Cardiac muscle cell (in vitro differentiated cells and primary cell): ENCODE results near the gene SHISAL1. TPM values are rescaled to one million over a fixed set of nuclear protein-coding genes. Genes with fewer than 3 reads are reported as not detected.

ENCODE experiments used
- DNase-seq, 2 donors: peaks; one replicate each; pipeline versions ENCODE4 v3.0.0 to v3.0.0-alpha.2; 2010 to 2017; ENCODE audit warnings: low read depth in 1 of 2, low spot score in 1 of 2
- H3K27ac ChIP-seq: fragments of 200-600 bp; sonication (generic); 2 replicates; pipeline ENCODE4 v1.5.1; 2016
- H3K27me3 ChIP-seq: fragments of 200-600 bp; sonication (generic); 2 replicates; pipeline ENCODE4 v1.6.0; 2016; ENCODE audit warnings: control low read depth
- H3K36me3 ChIP-seq: fragments of 200-600 bp; sonication (generic); 2 replicates; pipeline ENCODE4 v1.5.1; 2016; ENCODE audit warnings: control low read depth
- H3K4me1 ChIP-seq: fragments of 200-600 bp; sonication (generic); 2 replicates; pipeline ENCODE4 v1.8.1; 2017; ENCODE audit warnings: low read depth, mild to moderate bottlenecking, mixed run types
- H3K4me3 ChIP-seq: fragments of 200-600 bp; sonication (generic); 2 replicates; pipeline ENCODE4 v1.5.1; 2016; ENCODE audit warnings: mild to moderate bottlenecking
- H3K9me3 ChIP-seq: fragments of 200-600 bp; sonication (generic); 2 replicates; pipeline ENCODE4 v1.5.1; 2017; ENCODE audit warnings: low read depth, mild to moderate bottlenecking, control low read depth
- polyA plus RNA-seq: library from polyadenylated mRNA; unstranded; fragments of >200 nt; fragmentation: Nextera tagmentation; extraction: Ambion mirVana; gene quantifications from 2 replicates; pipeline ENCODE4 v1.2.1, GENCODE V29; 2016
- total RNA-seq: library from RNA; depleted of rRNA; stranded (reverse); fragments of >200 nt; gene quantifications from 2 replicates; pipeline ENCODE4 v1.2.3, GENCODE V29; 2016
- TF ChIP-seq, protein P1 (sequence below): IDR thresholded peaks from 2 replicates; pipeline ENCODE4 v1.5.1; 2012; ENCODE audit warnings: low read depth, mild to moderate bottlenecking, low read length

SHISAL1 gene
- total and polyA plus RNA-seq, 2 experiments from 2014 or later: 0.40 to 2.8 TPM

DNA sequence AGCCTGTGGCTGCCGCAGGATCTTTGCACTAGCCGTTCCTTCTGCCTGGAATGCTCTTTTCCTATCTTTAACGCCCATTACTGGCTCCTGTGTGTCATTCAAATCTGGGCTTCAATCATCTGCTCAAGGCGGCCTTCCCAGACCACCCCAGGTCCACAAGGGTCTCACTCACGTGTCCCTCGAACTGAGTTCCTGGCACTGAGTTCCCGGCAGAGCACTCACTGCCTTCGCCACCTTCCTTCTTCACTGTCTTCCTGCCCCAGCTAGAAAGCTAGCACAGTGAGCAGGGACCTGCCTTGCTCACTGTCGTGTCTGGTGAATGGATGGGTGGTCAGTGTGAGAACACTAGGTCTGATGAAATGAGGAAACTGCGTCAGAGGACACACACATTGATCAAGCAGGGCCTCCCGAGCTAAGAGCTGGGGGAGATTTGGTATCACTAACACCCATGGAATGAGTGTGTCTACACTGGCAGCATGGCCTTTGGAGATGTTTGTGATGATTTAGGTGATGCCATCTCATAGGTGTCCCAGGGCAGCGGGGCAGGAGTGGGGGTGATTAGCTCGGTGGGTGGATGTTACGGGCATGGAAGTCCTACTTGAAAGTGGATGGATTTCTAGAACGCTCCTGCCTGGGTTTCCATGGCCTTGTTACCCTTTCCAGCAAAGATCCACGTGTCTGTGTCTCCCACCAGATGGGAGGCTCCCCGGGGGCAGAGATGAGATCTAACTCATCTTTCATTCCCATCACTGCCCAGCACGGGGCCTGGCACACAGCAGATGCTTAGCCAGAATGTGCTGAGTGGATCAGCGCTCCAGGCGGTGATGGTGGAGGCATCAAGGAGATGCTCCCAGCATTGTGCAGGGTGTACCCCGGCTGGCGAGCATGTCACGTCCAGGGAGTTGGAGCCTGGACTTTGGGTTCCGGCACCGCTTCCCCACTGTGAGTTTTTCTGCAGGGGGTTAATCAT, 64.5 kb downstream of the SHISAL1 start:
- no peak overlapping the region for H3K27ac ChIP-seq
- H3K4me3 ChIP-seq: no peak overlapping the region
- no peak for DNase-seq
- no peaks in the 10 kb centered on the region for H3K4me1 ChIP-seq
- H3K27me3 ChIP-seq: no peaks in the 10 kb centered on the region
- TF ChIP-seq, protein P1, sequence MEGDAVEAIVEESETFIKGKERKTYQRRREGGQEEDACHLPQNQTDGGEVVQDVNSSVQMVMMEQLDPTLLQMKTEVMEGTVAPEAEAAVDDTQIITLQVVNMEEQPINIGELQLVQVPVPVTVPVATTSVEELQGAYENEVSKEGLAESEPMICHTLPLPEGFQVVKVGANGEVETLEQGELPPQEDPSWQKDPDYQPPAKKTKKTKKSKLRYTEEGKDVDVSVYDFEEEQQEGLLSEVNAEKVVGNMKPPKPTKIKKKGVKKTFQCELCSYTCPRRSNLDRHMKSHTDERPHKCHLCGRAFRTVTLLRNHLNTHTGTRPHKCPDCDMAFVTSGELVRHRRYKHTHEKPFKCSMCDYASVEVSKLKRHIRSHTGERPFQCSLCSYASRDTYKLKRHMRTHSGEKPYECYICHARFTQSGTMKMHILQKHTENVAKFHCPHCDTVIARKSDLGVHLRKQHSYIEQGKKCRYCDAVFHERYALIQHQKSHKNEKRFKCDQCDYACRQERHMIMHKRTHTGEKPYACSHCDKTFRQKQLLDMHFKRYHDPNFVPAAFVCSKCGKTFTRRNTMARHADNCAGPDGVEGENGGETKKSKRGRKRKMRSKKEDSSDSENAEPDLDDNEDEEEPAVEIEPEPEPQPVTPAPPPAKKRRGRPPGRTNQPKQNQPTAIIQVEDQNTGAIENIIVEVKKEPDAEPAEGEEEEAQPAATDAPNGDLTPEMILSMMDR: no peak
- no peaks in the 10 kb centered on the region for H3K36me3 ChIP-seq
- H3K9me3 ChIP-seq: no peaks in the 10 kb centered on the region

DNA sequence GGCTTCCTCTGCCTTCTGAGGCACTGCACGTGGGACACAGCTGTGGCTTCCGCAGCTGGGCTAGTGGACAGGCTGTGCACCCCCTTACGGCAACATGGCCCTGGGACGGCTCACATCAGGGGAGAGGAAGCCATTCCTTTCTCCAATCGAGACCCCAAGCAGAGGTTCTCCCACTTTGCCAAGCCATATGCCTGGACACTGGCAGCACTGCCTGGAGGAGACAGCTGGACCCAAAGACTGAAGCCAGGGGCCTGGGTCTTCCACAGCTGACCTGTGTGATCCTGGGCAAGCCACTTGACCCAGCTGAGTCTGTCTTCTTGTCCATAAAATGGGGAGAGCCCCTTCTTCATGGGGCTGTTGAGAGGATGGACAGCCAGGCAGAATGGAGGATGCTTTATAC, 65.4 kb downstream of the SHISAL1 start:
- no peaks in the 10 kb centered on the region for H3K9me3 ChIP-seq
- no peaks in the 10 kb centered on the region for H3K36me3 ChIP-seq
- DNase-seq: no peak
- H3K4me1 ChIP-seq: no peaks in the 10 kb centered on the region
- TF ChIP-seq, protein P1: no peak
- no peak overlapping the region for H3K27ac ChIP-seq
- H3K4me3 ChIP-seq: no peak overlapping the region
- H3K27me3 ChIP-seq: no peaks in the 10 kb centered on the region

- H3K4me1 ChIP-seq: no peaks in the 10 kb centered on the region
- TF ChIP-seq, protein P1: no peak
- no peaks in the 10 kb centered on the region for H3K9me3 ChIP-seq
- H3K27me3 ChIP-seq: no peaks in the 10 kb centered on the region
- DNase-seq: no peak
- H3K36me3 ChIP-seq: no peaks in the 10 kb centered on the region
- H3K27ac ChIP-seq: no peak overlapping the region
- no peak overlapping the region for H3K4me3 ChIP-seq
Measured at GRCh38 chr22:44246615-44247326, 66.0 kb downstream of the SHISAL1 start.

- no peak for DNase-seq
- no peaks in the 10 kb centered on the region for H3K27me3 ChIP-seq
- H3K4me1 ChIP-seq: no peaks in the 10 kb centered on the region
- no peak overlapping the region for H3K27ac ChIP-seq
- TF ChIP-seq, protein P1: no peak
- H3K4me3 ChIP-seq: no peak overlapping the region
- H3K9me3 ChIP-seq: no peaks in the 10 kb centered on the region
- no peaks in the 10 kb centered on the region for H3K36me3 ChIP-seq
Measured at GRCh38 chr22:44245867-44246266, 66.9 kb downstream of the SHISAL1 start.

DNA sequence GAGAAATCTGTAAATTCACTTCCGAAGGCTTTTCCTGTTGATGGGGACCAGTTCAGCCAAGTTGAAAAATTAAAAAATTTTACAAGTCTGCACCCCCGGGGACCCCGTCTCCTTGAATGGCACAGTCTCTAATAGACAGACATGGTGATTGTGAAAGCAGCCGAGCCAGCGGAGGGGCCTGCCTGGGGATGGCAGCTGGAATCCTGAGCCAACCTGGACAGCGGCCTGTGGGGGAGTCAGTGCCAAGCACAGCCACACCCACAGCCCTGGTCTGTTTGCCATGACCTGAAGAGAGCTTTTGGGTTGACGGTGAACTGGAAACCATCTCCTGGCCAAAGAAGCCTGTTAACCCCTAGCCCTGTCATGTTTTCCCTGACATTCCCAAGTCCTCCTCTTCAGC, 67.3 kb downstream of the SHISAL1 start:
- no peaks in the 10 kb centered on the region for H3K9me3 ChIP-seq
- H3K27ac ChIP-seq: no peak overlapping the region
- H3K4me1 ChIP-seq: no peaks in the 10 kb centered on the region
- no peak overlapping the region for H3K4me3 ChIP-seq
- no peaks in the 10 kb centered on the region for H3K27me3 ChIP-seq
- TF ChIP-seq, protein P1: no peak
- H3K36me3 ChIP-seq: no peaks in the 10 kb centered on the region
- DNase-seq: no peak
